WTC11 (cell line): Measurements from ENCODE around the gene ARHGAP28. TPM values are rescaled to one million over a fixed set of nuclear protein-coding genes. Genes with fewer than 3 reads are reported as not detected.

Source experiments
- AR ChIP-seq: fragments of 250-450 bp; sonication (Bioruptor Pico); IDR thresholded peaks from 2 replicates; pipeline ENCODE4 v1.9.0; 2021; ENCODE audit warnings: mild to moderate bottlenecking
- CDX4 ChIP-seq: fragments of 250-450 bp; sonication (Bioruptor Pico); IDR thresholded peaks from 2 replicates; pipeline ENCODE4 v1.9.0; 2021; ENCODE audit warnings: moderate library complexity, mild to moderate bottlenecking, inconsistent platforms, borderline replicate concordance
- ESRRA ChIP-seq: sonication (generic); formaldehyde crosslinking; IDR thresholded peaks from 2 replicates; pipeline ENCODE4 v1.8.1; 2022; ENCODE audit warnings: mild to moderate bottlenecking, missing genetic modification reagents, borderline replicate concordance
- IRF1 ChIP-seq: sonication (generic); formaldehyde crosslinking; IDR thresholded peaks from 2 replicates; pipeline ENCODE4 v1.8.0; 2023; ENCODE audit warnings: missing genetic modification reagents
- PREB ChIP-seq: sonication (generic); formaldehyde crosslinking; IDR thresholded peaks from 2 replicates; pipeline ENCODE4 v1.8.1; 2022; ENCODE audit warnings: mild to moderate bottlenecking, missing genetic modification reagents, moderate library complexity, borderline replicate concordance
- SOX15 ChIP-seq: fragments of 250-450 bp; sonication (Bioruptor Pico); IDR thresholded peaks from 2 replicates; pipeline ENCODE4 v1.9.0; 2021; ENCODE audit warnings: mild to moderate bottlenecking
- SP1 ChIP-seq: sonication (generic); formaldehyde crosslinking; conservative IDR thresholded peaks from 2 replicates; pipeline ENCODE4 v1.8.1; 2022; ENCODE audit warnings: missing genetic modification reagents
- ZNF121 ChIP-seq: sonication (generic); formaldehyde crosslinking; IDR thresholded peaks from 2 replicates; pipeline ENCODE4 v1.8.0; 2023; ENCODE audit warnings: missing genetic modification reagents
- ZNF219 ChIP-seq: sonication (generic); formaldehyde crosslinking; IDR thresholded peaks from 2 replicates; pipeline ENCODE4 v1.8.0; 2023; ENCODE audit warnings: missing genetic modification reagents, mild to moderate bottlenecking, borderline replicate concordance
- total RNA-seq: library from RNA; stranded (reverse); gene quantifications from 3 replicates; pipeline ENCODE4 v1.2.3, GENCODE V29; 2021

Gene ARHGAP28
- total RNA-seq, 1 experiment from 2014 or later, result 14.8 TPM

- no peak for TF ChIP-seq ZNF219 (CRISPR knock-in tag)
- no peak for TF ChIP-seq SP1
- TF ChIP-seq AR (CRISPR knock-in tag), result no peak
- no peak for TF ChIP-seq ESRRA (CRISPR knock-in tag)
- no peak for TF ChIP-seq PREB (CRISPR knock-in tag)
- no peak for TF ChIP-seq ZNF121 (CRISPR knock-in tag)
- no peak for TF ChIP-seq IRF1 (CRISPR knock-in tag)
- no peak for TF ChIP-seq SOX15 (CRISPR knock-in tag)
- TF ChIP-seq CDX4 (CRISPR knock-in tag), result no peak
Measured at GRCh38 chr18:6963452-6964097, 234.1 kb downstream of the ARHGAP28 start (continued).
